ENCODE results near the gene RBM20.
"Not testable (repeated sequence)": the region's sequence is repeated elsewhere in the genome, so short reads cannot be mapped to it uniquely, and the experiment has no call there.

RBM20 gene

GRCh38 chr10:110762849-110763211 lies 118.7 kb downstream of the RBM20 start:
- no peaks in the 10 kb centered on the region for H3K4me1 ChIP-seq (ENCODE audit: control insufficient read depth in 1 of 2, insufficient read depth in 1 of 2, low read depth in 1 of 2, low read length in 1 of 2)
- no peaks in the 10 kb centered on the region for H3K36me3 ChIP-seq
- H3K4me3 ChIP-seq (ENCODE audit: low read depth in 1 of 2, low read length in 1 of 2): no peak overlapping the region
- no peaks in the 10 kb centered on the region for H3K27me3 ChIP-seq
- H3K27ac ChIP-seq: no peak overlapping the region
- H3K9me3 ChIP-seq: no peaks in the 10 kb centered on the region
- no peak for TF ChIP-seq CTCF (IDR thresholded peaks at IDR 0.05)

- Histone ChIP-seq H3K36me3 (no peaks in the 10 kb centered on the region), H3K4me3 (ENCODE audit: low read depth in 1 of 2, low read length in 1 of 2) (no peak overlapping the region)
- no peak for TF ChIP-seq CTCF (IDR thresholded peaks at IDR 0.05)
These were observed 120.2 kb downstream of the RBM20 start for GRCh38 chr10:110764378-110764777.

GRCh38 chr10:110764793-110765512 lies 120.8 kb downstream of the RBM20 start:
- Histone ChIP-seq H3K4me1 (ENCODE audit: control insufficient read depth in 1 of 2, insufficient read depth in 1 of 2, low read depth in 1 of 2, low read length in 1 of 2) (no peaks in the 10 kb centered on the region), H3K4me3 (ENCODE audit: low read depth in 1 of 2, low read length in 1 of 2) (no peak overlapping the region), H3K9me3 (no peaks in the 10 kb centered on the region), H3K36me3 (no peaks in the 10 kb centered on the region), H3K27me3 (no peaks in the 10 kb centered on the region), H3K27ac (no peak overlapping the region)
- no peak for TF ChIP-seq CTCF (IDR thresholded peaks at IDR 0.05)

More at GRCh38 chr10:110764378-110764777, 120.2 kb downstream of the RBM20 start:
- Histone ChIP-seq H3K9me3 (no peaks in the 10 kb centered on the region), H3K27me3 (no peaks in the 10 kb centered on the region), H3K27ac (no peak overlapping the region), H3K4me1 (ENCODE audit: control insufficient read depth in 1 of 2, insufficient read depth in 1 of 2, low read depth in 1 of 2, low read length in 1 of 2) (no peaks in the 10 kb centered on the region)

GRCh38 chr10:110765513-110766319 lies 121.6 kb downstream of the RBM20 start:
- no peaks in the 10 kb centered on the region for H3K4me1 ChIP-seq (ENCODE audit: control insufficient read depth in 1 of 2, insufficient read depth in 1 of 2, low read depth in 1 of 2, low read length in 1 of 2)
- no peaks in the 10 kb centered on the region for H3K9me3 ChIP-seq
- no peak overlapping the region for H3K4me3 ChIP-seq (ENCODE audit: low read depth in 1 of 2, low read length in 1 of 2)
- H3K27me3 ChIP-seq: no peaks in the 10 kb centered on the region
- no peak overlapping the region for H3K27ac ChIP-seq
- H3K36me3 ChIP-seq: no peaks in the 10 kb centered on the region
- no peak for TF ChIP-seq CTCF (IDR thresholded peaks at IDR 0.05)

GRCh38 chr10:110767601-110768000 lies 123.5 kb downstream of the RBM20 start:
- H3K4me3 ChIP-seq (ENCODE audit: low read depth in 1 of 2, low read length in 1 of 2); H3K27ac ChIP-seq; H3K9me3 ChIP-seq; H3K27me3 ChIP-seq; H3K36me3 ChIP-seq; H3K4me1 ChIP-seq (ENCODE audit: control insufficient read depth in 1 of 2, insufficient read depth in 1 of 2, low read depth in 1 of 2, low read length in 1 of 2): not testable (repeated sequence)

GRCh38 chr10:110770243-110770642 lies 126.1 kb downstream of the RBM20 start:
- Histone ChIP-seq H3K9me3 (no peaks in the 10 kb centered on the region), H3K4me1 (ENCODE audit: control insufficient read depth in 1 of 2, insufficient read depth in 1 of 2, low read depth in 1 of 2, low read length in 1 of 2) (no peaks in the 10 kb centered on the region), H3K27me3 (no peaks in the 10 kb centered on the region), H3K27ac (no peak overlapping the region), H3K4me3 (ENCODE audit: low read depth in 1 of 2, low read length in 1 of 2) (no peak overlapping the region), H3K36me3 (no peaks in the 10 kb centered on the region)
- no peak for TF ChIP-seq CTCF (IDR thresholded peaks at IDR 0.05)
